Esophagus muscularis mucosa (tissue), 4 donors: ENCODE data around the gene CNTNAP2. TPM values are rescaled to one million over a fixed set of nuclear protein-coding genes. Genes with fewer than 3 reads are reported as not detected.

Source experiments
- DNase-seq: peaks from one replicate; pipeline ENCODE4 v3.0.0-alpha.2; 2017; ENCODE audit errors: extremely low spot score
- H3K27ac ChIP-seq, 4 donors: fragments of 200-600 bp; sonication (generic); replicated peaks in 1 of 4; 1 replicate in 3 of 4; 2 replicates in 1 of 4; pipeline ENCODE4 v1.5.1; 2016 to 2019; ENCODE audit warnings: mild to moderate bottlenecking in 1 of 4
- H3K27me3 ChIP-seq, 4 donors: fragments of 200-600 bp; sonication (generic); one replicate each; pipeline versions ENCODE4 v1.5.1 to v1.6.0; 2016 to 2019
- H3K36me3 ChIP-seq, 4 donors: fragments of 200-600 bp; sonication (generic); one replicate each; pipeline ENCODE4 v1.5.1; 2016 to 2019
- H3K4me1 ChIP-seq, 4 donors: fragments of 200-600 bp; sonication (generic); one replicate each; pipeline ENCODE4 v1.5.1; 2016 to 2019
- H3K4me3 ChIP-seq, 4 donors: fragments of 200-600 bp; sonication (generic); 1 replicate in 2 of 4; 2 replicates in 2 of 4; pipeline ENCODE4 v1.5.1; 2016 to 2019; ENCODE audit warnings: mild to moderate bottlenecking in 4 of 4, moderate library complexity in 1 of 4
- H3K9me3 ChIP-seq, 4 donors: fragments of 200-600 bp; sonication (generic); 1 replicate in 3 of 4; 2 replicates in 1 of 4; pipeline ENCODE4 v1.5.1; 2016 to 2019
- CTCF ChIP-seq, 3 experiments: fragments of 200-600 bp in 2 of 3; fragments of 450-650 bp in 1 of 3; sonication (generic) in 2 of 3; IDR thresholded peaks; one replicate each; pipeline ENCODE4 v1.5.1; 2017 to 2019; ENCODE audit warnings: antibody characterized with exemption in 3 of 3, mild to moderate bottlenecking in 2 of 3, moderate library complexity in 1 of 3
- EP300 ChIP-seq: sonication (generic); formaldehyde crosslinking; IDR thresholded peaks from one replicate; pipeline ENCODE4 v1.6.1; 2017; ENCODE audit warnings: antibody characterized with exemption
- POLR2A ChIP-seq: fragments of 450-650 bp; IDR thresholded peaks from one replicate; pipeline ENCODE4 v1.6.1; 2017; ENCODE audit warnings: antibody characterized with exemption, moderate library complexity, mild to moderate bottlenecking, low read depth
- POLR2AphosphoS5 ChIP-seq, 2 donors: sonication (generic); formaldehyde crosslinking; IDR thresholded peaks; one replicate each; pipeline ENCODE4 v1.6.1; 2017; ENCODE audit warnings: antibody characterized with exemption in 2 of 2
- WGBS: methylation state at CpG from one replicate; pipeline ENCODE4 v1.1.5; 2018; 5-methylcytosine and 5-hydroxymethylcytosine counted together
- intact Hi-C: fragments of 100-400 bp; cut with DNase I; formaldehyde crosslinking; loops from one replicate; pipeline ENCODE4 v1.15.1; 2023
- total RNA-seq, 4 donors: library from RNA; depleted of rRNA; stranded (reverse); fragments of >200 nt; gene quantifications; one replicate each; pipeline versions ENCODE4 v1.1.0 to v1.2.1, GENCODE V29; 2016

CNTNAP2 gene
- total RNA-seq, 4 donors from 2014 or later: 1.2 to 2.9 (median 1.9) TPM

GRCh38 chr7:147774461-147774860, 1657.9 kb downstream of the CNTNAP2 start:
- Histone ChIP-seq H3K4me1 (no peaks in the 10 kb centered on the region), H3K27ac (no peak overlapping the region), H3K36me3 (no peaks in the 10 kb centered on the region), H3K9me3 (no peaks in the 10 kb centered on the region), H3K4me3 (no peak overlapping the region), H3K27me3 (no peaks in the 10 kb centered on the region)
- intact Hi-C loops: no loop called here
- no peak for DNase-seq
- TF ChIP-seq EP300: no peak
- no peak for TF ChIP-seq POLR2A
- TF ChIP-seq POLR2AphosphoS5 (IDR thresholded peaks at IDR 0.05): no peak
- no peak for TF ChIP-seq CTCF (IDR thresholded peaks at IDR 0.05)
- WGBS: 95% methylated on average over 2 of the region's 2 CpGs

GRCh38 chr7:147775516-147776284, 1659.1 kb downstream of the CNTNAP2 start:
- TF ChIP-seq POLR2AphosphoS5 (IDR thresholded peaks at IDR 0.05) (no peak), EP300 (no peak), CTCF (IDR thresholded peaks at IDR 0.05) (no peak), POLR2A (no peak)
- H3K27ac ChIP-seq: no peak overlapping the region
- H3K27me3 ChIP-seq: no peaks in the 10 kb centered on the region
- no peaks in the 10 kb centered on the region for H3K36me3 ChIP-seq
- DNase-seq: no peak
- H3K4me1 ChIP-seq: no peaks in the 10 kb centered on the region
- intact Hi-C loops: no loop called here
- no peak overlapping the region for H3K4me3 ChIP-seq
- H3K9me3 ChIP-seq: no peaks in the 10 kb centered on the region
- 56% methylated on average over 1 of the region's 1 CpG for WGBS

GRCh38 chr7:147777309-147777708, 1660.7 kb downstream of the CNTNAP2 start:
- Histone ChIP-seq H3K9me3 (no peaks in the 10 kb centered on the region), H3K27ac (no peak overlapping the region), H3K4me3 (no peak overlapping the region), H3K27me3 (no peaks in the 10 kb centered on the region), H3K36me3 (no peaks in the 10 kb centered on the region), H3K4me1 (no peaks in the 10 kb centered on the region)
- TF ChIP-seq CTCF (IDR thresholded peaks at IDR 0.05) (no peak), EP300 (no peak), POLR2A (no peak), POLR2AphosphoS5 (IDR thresholded peaks at IDR 0.05) (no peak)
- WGBS: 65% methylated on average over 3 of the region's 3 CpGs
- no peak for DNase-seq
- intact Hi-C loops: no loop called here

GRCh38 chr7:147779949-147780348, 1663.3 kb downstream of the CNTNAP2 start:
- Histone ChIP-seq H3K4me3 (no peak overlapping the region), H3K27ac (no peak overlapping the region), H3K36me3 (no peaks in the 10 kb centered on the region), H3K4me1 (no peaks in the 10 kb centered on the region), H3K9me3 (no peaks in the 10 kb centered on the region), H3K27me3 (no peaks in the 10 kb centered on the region)
- WGBS: 88% methylated on average over 3 of the region's 3 CpGs
- intact Hi-C loops: no loop called here
- TF ChIP-seq POLR2AphosphoS5 (IDR thresholded peaks at IDR 0.05) (no peak), CTCF (IDR thresholded peaks at IDR 0.05) (no peak), EP300 (no peak), POLR2A (no peak)
- no peak for DNase-seq

GRCh38 chr7:147796581-147796980, 1680.0 kb downstream of the CNTNAP2 start:
- Histone ChIP-seq H3K27ac (no peak overlapping the region), H3K4me3 (no peak overlapping the region), H3K9me3 (no peaks in the 10 kb centered on the region), H3K4me1 (no peaks in the 10 kb centered on the region), H3K27me3 (no peaks in the 10 kb centered on the region), H3K36me3 (no peaks in the 10 kb centered on the region)
- WGBS: 60% methylated on average over 5 of the region's 5 CpGs
- intact Hi-C loops: no loop called here
- no peak for TF ChIP-seq POLR2A
- TF ChIP-seq CTCF (IDR thresholded peaks at IDR 0.05): no peak
- TF ChIP-seq EP300: no peak
- no peak for TF ChIP-seq POLR2AphosphoS5 (IDR thresholded peaks at IDR 0.05)
- no peak for DNase-seq
